ENCODE data around the gene TPRG1L.

TPRG1L gene

DNA sequence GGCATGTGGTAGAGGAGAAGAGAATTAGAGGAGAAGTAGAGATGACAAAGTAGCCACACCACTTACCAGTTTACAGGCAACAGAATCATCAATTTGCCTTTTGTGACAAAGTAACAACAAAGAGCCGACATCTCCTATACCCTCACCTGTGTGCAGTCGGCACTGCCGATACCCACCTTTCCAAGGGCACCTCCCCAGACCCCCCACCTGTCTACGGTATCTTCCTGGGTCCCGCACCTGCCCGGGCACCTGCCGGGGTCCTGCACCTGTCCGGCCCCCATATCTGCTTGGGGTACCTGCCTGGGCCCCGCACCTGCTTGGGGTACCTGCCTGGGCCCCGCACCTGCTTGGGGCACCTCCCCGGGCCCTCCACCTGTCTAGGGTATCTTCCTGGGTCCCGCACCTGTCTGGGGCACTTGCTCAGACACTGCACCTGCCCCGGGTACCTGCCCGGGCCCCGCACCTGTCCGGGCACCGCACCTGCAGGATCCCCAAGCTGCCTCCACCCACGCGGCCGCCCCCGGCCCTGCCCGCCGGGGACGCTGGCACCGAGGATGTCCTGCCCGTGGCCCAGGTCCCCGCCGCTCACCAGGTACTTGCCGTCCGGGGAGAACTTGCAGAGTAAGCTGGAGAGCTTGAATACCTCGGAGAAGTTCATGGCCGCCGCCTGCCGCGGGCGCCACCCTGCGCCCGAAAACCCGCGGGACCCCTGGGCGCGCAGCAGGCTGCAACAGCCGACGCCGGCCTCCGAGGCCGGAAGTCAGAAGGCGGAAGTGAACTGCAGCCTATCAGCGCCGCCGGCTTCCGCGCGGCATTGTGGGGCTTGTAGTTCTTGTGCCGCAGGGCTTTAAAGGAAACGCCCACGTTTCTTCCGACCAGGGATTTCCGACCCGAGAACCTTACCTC, 24.8 kb downstream of the TPRG1L start, which contains the start of gene WRAP73:
TSS of gene WRAP73 (minus strand) at position 762 of the 906 bp plus-strand sequence. CDS start at position 658, 104 bp downstream.
- DNase-seq, result peak; percentile 82 to 93

DNA sequence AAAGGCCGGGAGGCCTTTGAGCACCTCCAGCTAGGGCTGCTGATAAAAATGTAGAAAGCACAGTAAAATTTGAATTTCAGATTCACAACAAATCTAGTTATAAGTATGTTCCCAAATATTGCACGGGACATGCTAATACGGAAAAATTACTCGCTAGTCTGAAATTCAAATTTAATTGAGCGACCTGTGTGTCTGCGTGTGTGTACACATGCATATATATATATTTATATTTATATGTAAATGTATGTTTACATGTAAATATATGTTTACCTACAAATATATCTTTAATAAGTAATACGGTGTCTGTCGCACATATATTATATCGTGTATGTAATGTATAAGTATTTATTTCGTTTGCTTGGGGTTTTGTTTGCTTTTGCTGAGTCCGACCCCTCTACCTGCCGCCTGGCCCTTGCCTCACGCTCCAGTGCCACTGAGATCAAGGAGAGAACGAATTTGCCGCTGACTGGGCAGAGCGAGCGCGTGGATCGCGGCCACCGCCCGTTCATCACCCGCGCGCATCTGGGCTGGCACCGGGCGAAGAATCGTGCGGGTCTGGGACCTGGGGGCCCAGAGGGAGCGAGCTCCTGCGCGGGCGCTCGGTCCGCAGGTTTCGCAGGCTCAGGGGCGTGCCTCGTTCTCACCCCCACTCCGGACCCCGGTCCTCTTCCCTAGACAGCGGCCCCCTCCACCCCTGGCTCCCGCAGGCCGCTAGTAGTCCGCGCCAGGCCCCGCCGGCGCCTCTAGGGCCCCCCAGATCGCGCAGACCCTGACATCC, 25.6 kb downstream of the TPRG1L start:
- no peak for DNase-seq

DNA sequence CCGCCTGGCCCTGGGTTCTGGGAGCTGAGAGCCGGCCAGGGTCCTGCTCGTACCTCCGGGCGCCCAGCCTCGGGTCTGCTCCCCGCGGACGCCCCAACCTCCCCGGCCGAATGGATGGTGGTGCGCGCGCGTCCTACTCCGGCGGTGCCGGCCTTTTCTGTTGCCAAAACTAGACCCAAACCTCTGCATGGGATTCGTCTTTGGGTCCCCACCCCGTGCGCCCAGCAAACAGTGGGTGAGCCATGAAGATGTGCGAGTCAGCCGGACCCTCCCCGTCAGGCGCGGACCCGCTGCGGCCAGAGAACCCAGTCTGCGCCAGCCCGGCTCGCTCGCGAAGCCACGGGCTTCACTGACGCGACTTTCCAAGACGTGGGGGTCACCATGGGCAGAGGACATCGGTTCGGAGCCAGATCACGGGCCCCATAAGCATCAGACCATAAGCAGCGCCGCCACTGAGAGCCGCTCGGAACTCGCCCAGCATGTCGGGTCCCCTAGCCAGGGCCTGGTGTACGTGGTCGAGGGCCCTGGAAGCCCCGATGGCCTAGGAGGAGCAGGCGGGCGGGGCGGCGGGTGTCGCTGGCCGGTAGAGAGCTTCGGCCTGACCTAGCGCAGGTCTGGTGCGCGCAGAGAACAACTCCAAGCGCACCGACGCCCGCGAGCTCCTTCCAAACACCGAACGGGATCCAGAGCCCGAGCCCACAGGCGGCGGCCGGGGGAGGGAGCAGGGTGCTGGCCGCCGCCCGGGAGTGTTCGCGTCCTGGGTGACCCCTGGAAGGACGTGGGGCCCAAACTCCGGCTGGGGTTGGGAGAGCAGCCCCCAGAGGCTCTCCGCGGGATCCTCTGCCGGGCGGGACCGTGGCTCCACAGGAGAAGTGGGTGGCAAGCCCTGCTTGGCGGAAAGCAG, 26.5 kb downstream of the TPRG1L start:
- DNase-seq, result no peak

DNA sequence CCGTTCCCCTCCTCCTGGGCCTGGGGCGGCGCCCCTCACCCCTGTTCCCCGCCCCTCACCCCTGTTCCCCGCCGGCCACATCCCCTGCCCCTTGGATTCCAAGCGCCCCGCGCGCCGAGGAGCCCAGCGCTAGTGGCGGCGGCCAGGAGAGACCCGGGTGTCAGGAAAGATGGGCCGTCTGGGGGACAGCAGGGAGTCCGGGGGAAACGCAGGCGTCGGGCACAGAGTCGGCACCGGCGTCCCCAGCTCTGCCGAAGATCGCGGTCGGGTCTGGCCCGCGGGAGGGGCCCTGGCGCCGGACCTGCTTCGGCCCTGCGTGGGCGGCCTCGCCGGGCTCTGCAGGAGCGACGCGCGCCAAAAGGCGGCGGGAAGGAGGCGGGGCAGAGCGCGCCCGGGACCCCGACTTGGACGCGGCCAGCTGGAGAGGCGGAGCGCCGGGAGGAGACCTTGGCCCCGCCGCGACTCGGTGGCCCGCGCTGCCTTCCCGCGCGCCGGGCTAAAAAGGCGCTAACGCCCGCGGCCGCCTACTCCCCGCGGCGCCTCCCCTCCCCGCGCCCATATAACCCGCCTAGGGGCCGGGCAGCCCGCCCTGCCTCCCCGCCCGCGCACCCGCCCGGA, 27.2 kb downstream of the TPRG1L start, which contains the start of gene TP73:
TSS of gene TP73 (plus strand) at position 587 of the 618 bp plus-strand sequence. CDS start 29,850 bp downstream, outside the sequence.
- DNase-seq, result peak in 1 of 2 experiments; percentile 37

DNA sequence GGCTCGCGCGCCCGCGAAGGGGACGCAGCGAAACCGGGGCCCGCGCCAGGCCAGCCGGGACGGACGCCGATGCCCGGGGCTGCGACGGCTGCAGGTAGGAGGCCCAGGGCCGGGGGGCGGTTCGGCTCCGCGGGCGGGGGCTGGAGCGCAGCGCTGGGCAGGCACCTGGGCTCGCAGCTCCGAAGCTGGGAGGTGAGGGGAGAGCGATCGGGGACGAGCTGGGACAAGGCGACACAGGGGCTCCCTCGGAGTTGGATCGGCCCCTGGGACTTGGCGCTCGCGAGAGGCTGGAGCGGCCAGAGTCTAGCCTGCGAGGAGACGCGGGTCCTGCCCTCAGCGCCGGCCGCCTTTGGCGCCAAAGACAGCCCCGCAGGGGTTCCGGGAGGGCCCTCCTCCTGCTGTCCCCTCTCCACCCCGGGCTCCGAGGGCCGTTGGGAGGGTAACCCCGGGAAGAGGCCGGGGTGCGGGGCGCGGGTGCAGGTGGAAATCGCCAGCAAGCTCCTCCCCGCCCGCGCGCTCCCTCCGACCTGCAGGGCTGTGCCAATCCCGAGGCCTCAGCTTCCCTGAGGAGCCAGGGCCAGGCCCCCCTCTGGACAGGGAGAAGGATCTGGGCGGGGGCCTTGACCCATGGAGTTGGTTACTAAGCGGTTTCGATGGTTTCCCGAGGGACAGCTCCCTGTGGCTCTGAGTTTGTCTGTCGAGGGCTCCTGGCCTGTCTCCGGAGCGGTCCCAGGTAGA, 27.9 kb downstream of the TPRG1L start:
- DNase-seq, result peak in 1 of 2 experiments; percentile 37

DNA sequence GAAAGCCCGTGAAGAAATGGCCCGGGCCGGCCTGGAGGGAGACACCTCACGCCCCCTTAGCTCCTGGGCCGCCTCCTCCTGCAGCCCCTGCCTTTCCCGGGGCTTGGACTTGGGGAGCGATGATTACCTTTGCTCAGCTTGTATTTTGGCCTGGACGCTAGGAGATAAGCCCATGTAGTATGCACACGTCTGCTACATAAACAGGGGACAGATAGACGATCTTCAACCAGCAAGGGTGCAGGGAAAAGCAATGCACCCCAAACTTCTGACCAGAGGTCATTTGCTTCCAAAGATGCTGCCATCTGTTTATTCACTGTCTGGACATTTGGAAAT, 28.4 kb downstream of the TPRG1L start:
- DNase-seq, result no peak

DNA sequence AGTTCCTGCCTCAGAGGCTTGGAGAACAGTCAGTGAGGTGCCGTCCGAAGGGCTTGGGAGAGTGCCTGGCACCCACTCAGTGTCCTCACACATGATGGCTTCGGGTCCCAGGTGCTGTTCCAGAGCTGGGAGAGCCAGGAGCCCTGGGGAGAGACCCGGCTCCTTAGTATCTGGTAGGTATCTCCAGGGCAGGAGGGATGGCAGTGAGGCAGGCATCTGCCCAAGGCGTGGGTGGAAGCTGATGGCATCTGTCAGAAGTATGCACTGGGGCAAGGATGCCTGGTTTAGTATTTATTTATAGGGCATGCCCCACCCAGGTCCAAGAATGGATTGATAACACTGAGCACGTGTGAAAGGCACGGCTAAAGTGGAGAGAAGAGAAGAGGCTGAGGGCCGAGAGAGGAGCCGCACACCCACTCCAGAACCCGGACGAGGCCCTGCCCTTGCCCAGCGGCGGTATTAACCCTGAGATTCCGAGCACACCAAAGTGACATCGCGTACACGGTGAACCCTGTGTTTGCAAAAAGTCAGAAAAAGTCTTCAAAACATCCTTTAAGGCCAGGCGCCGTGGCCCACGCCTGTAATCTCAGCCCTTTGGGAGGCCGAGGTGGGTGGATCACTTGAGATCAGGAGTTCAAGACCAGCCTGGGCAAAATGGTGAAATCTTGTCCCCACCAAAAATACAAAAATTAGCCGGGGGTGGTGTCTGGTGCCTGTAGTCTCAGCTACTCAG, 29.9 kb downstream of the TPRG1L start:
- no peak for DNase-seq

DNA sequence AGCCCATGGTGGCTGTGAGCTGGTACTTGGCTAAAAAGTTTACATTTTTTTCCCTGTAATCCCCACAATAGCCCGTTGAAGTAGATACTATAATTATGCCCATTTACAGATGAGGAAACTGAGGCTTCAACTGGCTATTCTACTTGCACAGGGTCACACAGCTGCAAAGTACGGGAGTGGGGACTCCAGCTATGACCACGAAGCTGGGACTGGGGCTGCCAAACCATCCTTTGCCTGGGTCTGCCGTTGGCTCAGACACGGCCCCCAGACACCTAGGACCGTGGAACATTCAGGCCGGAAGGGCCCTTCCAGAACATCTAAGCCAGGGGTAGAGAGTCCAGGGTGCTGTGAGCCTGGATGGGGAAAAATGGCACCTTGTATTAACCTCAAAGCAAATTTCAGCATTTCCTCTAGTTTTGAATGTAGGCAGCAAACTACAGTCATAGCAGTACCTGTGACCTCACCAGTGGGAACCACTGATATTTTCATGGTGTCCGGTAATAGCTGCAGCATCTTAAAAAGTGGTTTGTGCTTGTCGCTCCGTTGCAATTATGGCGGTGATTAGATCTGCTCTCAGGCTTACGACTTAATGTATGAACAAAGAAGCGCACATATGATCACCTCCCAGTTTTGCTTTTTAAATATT, 31.8 kb downstream of the TPRG1L start:
- DNase-seq, result no peak

DNA sequence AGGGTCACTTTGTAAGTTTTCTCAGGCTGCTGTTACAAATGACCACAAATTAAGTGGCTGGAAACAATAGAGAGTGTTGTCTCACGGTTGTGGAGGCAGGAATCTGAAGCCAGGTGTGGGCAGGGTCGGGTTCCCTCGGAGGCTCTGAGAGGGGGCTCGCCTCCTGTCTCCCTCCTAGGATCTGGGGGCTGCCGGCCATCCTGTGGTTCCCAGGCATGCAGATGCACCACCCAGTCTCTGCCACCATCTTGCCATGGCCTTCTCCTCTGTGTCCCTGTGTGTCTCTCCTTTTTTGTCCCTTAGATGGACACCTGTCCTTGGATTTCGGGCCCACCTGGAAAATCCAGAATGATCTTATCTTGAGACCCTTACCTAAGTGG, 32.3 kb downstream of the TPRG1L start:
- no peak for DNase-seq

DNA sequence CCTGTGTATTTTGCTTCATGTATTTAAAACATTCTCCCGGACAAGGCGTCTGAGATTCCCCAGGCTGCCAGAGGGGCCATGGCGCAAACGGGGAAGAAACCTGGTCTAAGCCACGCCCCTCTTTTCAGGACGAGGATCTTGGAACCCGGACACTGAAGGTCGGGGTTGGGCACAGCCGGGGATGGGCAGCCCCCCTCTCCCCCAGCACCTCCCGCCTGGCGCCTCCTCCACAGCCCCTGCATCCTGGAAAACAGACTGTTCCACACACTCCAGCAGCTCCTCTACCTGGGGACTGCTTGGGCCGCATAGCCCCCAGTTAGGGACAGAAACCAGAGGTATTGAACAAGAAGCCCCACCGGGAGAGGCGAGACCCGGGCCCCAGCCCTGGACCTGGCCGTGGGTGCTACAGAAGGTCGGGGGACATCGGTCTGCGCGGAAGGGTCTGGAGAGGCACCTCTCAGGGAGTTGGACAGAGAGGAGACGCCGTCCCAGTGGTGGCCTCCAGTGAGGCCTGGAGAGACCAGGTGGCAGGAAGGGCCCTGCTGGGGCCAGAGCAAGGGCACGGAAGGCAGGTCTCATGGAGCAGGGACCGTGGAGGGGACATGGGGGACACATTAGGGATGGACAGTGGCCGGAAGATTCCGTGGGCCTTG, 32.9 kb downstream of the TPRG1L start:
- DNase-seq, result no peak

DNA sequence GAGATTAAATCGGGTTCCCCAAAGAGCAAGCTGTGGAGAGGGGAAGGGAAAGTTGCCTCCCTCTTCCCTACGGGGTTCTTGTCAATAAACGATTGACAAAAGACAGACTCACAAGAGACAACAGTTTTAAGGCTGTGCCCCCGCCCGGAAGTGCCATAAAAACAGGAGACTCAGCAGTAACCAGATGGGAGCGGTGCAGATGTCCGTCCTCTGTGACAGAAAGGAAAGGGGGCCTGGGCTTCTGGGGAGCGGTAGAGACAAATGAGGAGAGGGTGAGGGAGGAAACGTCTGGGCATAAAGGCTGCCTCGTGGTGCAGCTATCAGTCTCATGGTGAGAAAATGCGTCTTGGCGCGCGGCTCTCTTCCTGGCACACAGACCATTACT, 33.4 kb downstream of the TPRG1L start:
- DNase-seq, result no peak

DNA sequence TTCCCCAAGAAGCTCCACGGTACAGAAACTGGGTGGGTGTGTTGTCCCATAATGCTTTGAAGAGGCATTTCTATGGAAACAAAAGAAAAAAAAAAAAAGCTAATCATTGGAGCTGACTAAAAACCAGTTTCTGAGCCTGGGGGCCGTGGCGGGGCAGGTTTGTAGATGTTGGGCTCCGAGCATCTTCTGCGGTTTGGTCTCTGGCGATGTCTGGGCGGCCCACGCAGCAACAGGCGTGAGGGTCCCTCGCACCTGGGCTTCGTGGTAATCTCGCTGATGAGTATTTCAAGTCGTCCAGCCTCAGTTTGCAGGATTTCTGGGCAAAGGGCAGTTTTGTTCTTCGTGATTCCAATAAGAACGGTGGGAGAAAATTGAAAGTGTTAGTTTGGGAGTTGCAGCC, 34.3 kb downstream of the TPRG1L start:
- no peak for DNase-seq

DNA sequence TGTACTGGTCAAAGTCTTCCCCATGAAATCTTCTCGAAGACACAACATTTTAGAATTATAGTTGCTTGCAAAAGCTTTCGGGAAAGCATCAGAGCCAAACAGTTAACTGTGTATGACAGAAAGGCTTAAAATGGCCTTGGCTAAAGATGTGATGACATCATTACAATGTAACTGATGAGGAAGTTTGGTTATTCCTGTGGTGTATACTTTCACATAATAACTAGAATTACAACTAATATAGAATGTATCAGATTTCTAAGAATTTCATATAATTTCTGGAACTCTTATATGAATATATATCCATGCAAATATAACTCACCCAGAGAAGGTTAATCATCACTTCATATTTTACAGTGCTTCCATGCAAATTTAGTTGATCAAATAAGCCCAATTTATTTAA, 35.9 kb downstream of the TPRG1L start:
- no peak for DNase-seq

DNA sequence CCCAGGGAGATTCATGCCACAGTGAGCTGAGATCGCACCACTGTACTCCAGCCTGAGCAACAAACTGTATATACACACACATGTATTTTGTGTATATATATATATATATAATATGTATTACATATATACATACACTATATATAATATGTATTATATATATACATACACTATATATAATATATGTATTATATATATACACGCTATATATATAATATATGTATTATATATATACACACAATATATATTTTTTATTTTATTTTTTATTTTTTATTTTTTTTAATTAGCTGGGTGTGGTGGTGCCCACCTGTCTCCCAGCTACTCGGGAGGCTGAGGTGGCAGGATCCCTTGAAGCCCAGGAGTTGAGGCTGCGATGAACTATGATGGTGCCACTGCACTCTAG, 36.8 kb downstream of the TPRG1L start:
- DNase-seq, result no peak

DNA sequence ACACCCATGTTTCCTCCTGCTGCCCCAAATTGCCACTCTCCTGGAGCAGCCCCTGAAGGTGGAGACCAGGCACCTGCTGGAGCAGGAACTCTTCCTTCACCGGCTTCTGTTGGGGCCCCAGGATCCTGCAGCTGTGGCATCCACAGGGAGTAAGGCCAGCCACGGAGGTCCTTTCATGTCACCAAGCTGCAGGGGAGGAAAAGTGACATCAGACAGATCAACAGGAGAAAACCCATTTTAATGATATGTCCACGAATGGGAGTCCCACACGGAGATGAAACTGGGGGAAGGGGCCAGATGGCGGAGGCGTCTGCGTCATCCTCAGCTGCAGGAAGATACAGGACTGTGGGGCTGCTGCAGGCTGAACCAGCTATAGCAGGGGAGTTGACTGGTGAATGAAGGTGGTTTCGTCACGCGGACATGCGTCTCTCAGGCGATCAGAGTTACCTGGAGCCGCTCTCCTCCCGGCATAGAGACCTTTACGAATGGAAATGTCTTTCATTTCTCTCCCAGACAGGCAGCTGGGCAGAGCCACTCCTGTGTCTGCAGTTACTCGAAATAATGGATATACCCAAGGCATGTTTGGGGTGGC, 37.4 kb downstream of the TPRG1L start:
- DNase-seq, result no peak

DNA sequence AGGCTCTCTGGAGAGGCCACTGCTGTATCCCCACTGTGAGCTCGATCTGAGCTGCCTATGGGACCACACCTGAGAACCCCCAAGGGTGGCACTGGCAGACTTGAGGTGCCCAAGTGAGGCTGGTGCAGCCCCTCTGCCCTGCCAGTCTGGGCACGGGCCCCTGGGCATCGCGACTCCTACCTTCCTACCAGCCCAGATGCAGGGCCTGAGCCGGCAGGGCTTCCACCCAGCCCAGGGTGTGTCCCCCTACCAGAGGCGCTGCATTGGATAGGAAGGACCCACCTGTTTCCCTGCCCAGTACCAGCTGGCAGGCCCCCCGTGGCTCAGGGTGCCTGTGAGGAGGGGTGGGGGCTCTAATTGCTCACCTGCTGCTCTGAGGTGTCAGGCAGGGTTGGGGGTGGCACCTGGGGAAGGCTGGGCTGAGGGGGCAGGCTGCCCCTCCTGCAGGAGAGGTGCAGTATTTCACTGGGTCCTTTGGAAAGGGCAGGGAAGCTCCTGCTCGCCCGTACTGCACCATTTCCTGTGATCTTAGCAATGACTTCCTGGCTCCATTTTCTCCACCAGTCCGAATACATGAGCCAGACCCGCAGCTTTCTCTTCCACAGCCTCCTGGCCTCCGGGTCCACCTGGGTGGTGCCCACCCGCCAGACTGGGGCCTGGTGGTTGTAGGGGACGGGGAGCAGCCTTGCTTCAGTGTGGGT, 39.3 kb downstream of the TPRG1L start:
- DNase-seq, result no peak

DNA sequence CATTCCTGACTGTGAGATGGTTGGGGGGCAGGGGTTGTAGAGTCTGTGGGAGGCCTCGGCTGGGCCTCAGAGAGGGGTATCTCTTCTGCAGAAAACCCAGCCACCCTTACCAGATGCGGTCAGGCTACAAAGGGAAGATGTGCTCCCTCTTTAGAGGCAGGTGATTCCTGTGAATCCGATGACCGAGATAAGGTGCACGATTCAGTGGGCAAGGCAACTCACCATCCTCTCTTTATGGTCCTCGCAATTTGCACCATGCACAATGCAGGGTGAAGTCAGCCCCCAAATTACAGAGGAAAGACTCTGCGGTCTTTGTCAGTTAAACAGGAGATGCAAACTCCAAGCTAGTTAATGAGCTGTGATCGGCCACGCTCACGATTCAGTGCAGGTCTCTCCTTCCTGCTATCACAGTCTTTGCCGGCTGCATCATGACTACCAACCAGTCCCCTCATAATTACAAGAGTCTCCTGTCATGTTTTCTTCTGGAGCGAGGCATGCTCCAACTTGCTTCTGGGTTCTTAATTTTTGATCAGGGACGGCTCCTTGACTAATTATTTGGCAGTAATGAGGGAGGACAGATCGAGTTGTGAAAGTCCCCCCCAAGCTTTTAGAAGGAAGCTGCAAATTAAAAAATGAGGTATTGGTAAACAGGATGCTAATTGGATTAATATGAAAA, 40.0 kb downstream of the TPRG1L start:
- DNase-seq, result no peak

DNA sequence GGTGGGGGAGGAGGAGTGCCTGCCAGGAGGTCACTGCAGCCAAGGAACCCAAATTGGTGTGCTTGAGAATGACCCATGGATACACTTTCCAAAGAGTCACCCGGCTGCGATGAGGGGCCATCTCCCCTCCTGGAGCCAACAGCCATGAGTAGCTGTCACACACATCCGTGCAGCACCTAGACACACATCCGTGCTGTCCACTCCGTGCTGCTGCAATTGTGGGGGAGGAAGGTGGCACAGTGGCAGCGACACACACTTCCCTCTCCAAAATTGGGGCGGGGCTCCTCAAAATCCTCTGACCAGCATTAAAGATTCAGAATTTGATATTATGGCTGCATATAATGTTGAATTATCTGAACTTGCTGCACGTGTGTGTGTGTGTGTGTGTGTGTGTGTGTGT, 43.3 kb downstream of the TPRG1L start:
- peak; percentile 21 to 27 for DNase-seq

All from SHP77 (cell line).